Measurements from ENCODE around the gene NUDCD3.

DNA sequence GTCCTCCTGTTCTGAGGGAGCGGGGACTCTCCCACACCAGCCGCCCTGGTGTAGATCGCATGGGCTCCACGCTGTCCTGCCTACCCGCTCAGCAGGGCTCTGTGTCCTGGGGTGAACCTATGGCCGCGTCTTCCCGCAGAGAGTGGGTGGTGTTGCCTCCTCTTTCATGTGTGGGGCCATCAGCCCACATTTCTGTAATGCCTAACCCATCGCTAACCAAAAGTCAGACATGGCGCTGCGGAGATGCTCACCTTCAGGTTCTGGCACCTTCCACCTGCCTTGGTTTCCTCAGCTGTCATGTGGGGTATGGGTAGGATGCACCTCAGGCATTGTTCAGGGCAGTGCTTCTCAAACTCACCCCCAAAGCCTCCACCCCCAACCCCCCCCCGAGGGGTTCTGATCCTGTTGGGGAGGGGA lies 114.5 kb downstream of the NUDCD3 start:
- TF ChIP-seq, protein P1, sequence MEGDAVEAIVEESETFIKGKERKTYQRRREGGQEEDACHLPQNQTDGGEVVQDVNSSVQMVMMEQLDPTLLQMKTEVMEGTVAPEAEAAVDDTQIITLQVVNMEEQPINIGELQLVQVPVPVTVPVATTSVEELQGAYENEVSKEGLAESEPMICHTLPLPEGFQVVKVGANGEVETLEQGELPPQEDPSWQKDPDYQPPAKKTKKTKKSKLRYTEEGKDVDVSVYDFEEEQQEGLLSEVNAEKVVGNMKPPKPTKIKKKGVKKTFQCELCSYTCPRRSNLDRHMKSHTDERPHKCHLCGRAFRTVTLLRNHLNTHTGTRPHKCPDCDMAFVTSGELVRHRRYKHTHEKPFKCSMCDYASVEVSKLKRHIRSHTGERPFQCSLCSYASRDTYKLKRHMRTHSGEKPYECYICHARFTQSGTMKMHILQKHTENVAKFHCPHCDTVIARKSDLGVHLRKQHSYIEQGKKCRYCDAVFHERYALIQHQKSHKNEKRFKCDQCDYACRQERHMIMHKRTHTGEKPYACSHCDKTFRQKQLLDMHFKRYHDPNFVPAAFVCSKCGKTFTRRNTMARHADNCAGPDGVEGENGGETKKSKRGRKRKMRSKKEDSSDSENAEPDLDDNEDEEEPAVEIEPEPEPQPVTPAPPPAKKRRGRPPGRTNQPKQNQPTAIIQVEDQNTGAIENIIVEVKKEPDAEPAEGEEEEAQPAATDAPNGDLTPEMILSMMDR (IDR thresholded peaks at IDR 0.05): no peak
- TF ChIP-seq POLR2A (IDR thresholded peaks at IDR 0.05) (no peak), POLR2AphosphoS5 (IDR thresholded peaks at IDR 0.05) (no peak)
